ENCODE results near the gene DNM3. TPM values are rescaled to one million over a fixed set of nuclear protein-coding genes. Genes with fewer than 3 reads are reported as not detected.

The DNM3 gene
- total RNA-seq, 1 donor, result 0.72 TPM

DNA sequence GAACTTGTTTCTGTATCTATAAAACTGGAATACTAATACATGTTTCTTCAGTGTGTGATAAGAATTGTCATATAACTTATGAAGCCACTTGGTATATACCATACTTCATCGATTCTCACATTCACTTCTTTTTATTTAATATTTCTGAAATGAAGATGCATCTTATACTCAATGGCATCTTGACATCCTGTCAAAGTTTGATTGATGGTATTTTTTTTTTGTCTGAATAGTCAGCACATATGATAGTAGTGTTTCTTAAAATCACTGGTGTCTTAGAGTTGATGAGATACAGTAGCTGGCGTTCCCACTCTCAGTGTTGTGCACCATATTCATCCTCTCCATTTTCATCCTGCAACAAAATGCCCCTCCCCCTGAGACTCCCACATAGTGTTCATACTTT is 544.7 kb downstream of the DNM3 start:
- Histone ChIP-seq H3K27me3 (ENCODE audit: insufficient read depth, low read length) (no peaks in the 10 kb centered on the region), H3K4me3 (ENCODE audit: insufficient read depth, low read length) (no peak overlapping the region), H3K4me2 (ENCODE audit: insufficient read depth, low read length) (no peak overlapping the region), H2AFZ (ENCODE audit: low read length) (no peak overlapping the region), H3K36me3 (ENCODE audit: insufficient read depth, low read length) (no peaks in the 10 kb centered on the region), H3K27ac (ENCODE audit: low read depth, low read length) (no peak overlapping the region), H3K9me3 (ENCODE audit: low read depth, low read length) (no peaks in the 10 kb centered on the region), H3K79me2 (ENCODE audit: insufficient read depth, low read length) (no peaks in the 10 kb centered on the region), H4K20me1 (ENCODE audit: insufficient read depth, low read length) (no peaks in the 10 kb centered on the region), H3K4me1 (ENCODE audit: insufficient read depth, low read length) (peaks cover 21% of the 10 kb centered on the region)
- TF ChIP-seq, protein P1, sequence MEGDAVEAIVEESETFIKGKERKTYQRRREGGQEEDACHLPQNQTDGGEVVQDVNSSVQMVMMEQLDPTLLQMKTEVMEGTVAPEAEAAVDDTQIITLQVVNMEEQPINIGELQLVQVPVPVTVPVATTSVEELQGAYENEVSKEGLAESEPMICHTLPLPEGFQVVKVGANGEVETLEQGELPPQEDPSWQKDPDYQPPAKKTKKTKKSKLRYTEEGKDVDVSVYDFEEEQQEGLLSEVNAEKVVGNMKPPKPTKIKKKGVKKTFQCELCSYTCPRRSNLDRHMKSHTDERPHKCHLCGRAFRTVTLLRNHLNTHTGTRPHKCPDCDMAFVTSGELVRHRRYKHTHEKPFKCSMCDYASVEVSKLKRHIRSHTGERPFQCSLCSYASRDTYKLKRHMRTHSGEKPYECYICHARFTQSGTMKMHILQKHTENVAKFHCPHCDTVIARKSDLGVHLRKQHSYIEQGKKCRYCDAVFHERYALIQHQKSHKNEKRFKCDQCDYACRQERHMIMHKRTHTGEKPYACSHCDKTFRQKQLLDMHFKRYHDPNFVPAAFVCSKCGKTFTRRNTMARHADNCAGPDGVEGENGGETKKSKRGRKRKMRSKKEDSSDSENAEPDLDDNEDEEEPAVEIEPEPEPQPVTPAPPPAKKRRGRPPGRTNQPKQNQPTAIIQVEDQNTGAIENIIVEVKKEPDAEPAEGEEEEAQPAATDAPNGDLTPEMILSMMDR (IDR thresholded peaks at IDR 0.05; ENCODE audit: extremely low read depth, low read depth, low read length), result no peak
- no peak for DNase-seq (ENCODE audit: insufficient read length, low spot score, missing footprints)

DNA sequence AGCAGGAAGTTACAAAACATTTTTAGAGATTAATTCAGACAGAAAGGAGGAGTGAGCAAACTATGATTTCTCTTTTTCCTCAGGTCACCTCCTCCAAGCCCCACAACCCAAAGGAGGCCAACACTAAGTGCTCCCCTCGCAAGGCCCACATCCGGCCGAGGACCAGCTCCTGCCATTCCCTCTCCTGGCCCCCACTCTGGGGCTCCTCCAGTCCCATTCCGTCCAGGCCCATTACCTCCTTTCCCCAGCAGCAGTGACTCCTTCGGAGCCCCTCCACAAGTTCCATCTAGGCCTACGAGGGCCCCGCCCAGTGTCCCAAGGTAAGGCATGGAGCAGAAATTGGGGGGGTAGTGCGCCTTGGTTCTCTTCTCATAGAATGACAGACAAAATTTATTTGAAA is 547.2 kb downstream of the DNM3 start:
- no peaks in the 10 kb centered on the region for H3K36me3 ChIP-seq (ENCODE audit: insufficient read depth, low read length)
- no peaks in the 10 kb centered on the region for H3K27me3 ChIP-seq (ENCODE audit: insufficient read depth, low read length)
- no peaks in the 10 kb centered on the region for H3K79me2 ChIP-seq (ENCODE audit: insufficient read depth, low read length)
- H4K20me1 ChIP-seq (ENCODE audit: insufficient read depth, low read length), result no peaks in the 10 kb centered on the region
- DNase-seq (ENCODE audit: insufficient read length, low spot score, missing footprints), result no peak
- peaks cover 12% of the 10 kb centered on the region for H3K4me1 ChIP-seq (ENCODE audit: insufficient read depth, low read length)
- no peak overlapping the region for H3K4me3 ChIP-seq (ENCODE audit: insufficient read depth, low read length)
- H3K4me2 ChIP-seq (ENCODE audit: insufficient read depth, low read length), result no peak overlapping the region
- no peak overlapping the region for H2AFZ ChIP-seq (ENCODE audit: low read length)
- no peak overlapping the region for H3K27ac ChIP-seq (ENCODE audit: low read depth, low read length)
- TF ChIP-seq, protein P1 (IDR thresholded peaks at IDR 0.05; ENCODE audit: extremely low read depth, low read depth, low read length), result no peak
- no peaks in the 10 kb centered on the region for H3K9me3 ChIP-seq (ENCODE audit: low read depth, low read length)

DNA sequence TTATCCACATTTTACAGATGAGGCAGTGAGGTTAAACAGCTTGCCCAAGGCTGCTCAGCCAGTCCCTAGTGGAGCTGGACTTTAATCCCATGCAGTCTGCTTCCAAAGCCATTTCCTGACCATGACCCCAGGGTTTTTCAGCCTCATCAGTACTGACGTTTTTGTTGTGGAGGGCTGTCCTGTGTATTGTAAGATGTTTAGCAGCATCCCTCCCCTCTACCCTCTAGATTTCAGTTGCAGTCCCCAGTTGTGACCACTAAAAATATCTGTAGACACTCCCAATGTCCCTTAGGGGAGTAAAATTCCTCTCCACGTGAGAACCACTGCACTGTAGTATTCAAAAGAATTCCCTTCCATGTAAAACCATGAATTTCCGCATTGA is 549.0 kb downstream of the DNM3 start:
- Histone ChIP-seq H3K27ac (ENCODE audit: low read depth, low read length) (peak overlapping the region; percentile 48), H3K79me2 (ENCODE audit: insufficient read depth, low read length) (no peaks in the 10 kb centered on the region), H2AFZ (ENCODE audit: low read length) (peak overlapping the region; percentile 33), H3K36me3 (ENCODE audit: insufficient read depth, low read length) (no peaks in the 10 kb centered on the region), H3K4me3 (ENCODE audit: insufficient read depth, low read length) (no peak overlapping the region), H3K4me2 (ENCODE audit: insufficient read depth, low read length) (peak overlapping the region; percentile 75), H3K27me3 (ENCODE audit: insufficient read depth, low read length) (no peaks in the 10 kb centered on the region), H3K9me3 (ENCODE audit: low read depth, low read length) (no peaks in the 10 kb centered on the region), H3K4me1 (ENCODE audit: insufficient read depth, low read length) (peaks cover 15% of the 10 kb centered on the region), H4K20me1 (ENCODE audit: insufficient read depth, low read length) (no peaks in the 10 kb centered on the region)
- DNase-seq (ENCODE audit: insufficient read length, low spot score, missing footprints), result peak; percentile 19
- TF ChIP-seq, protein P1 (IDR thresholded peaks at IDR 0.05; ENCODE audit: extremely low read depth, low read depth, low read length), result no peak

DNA sequence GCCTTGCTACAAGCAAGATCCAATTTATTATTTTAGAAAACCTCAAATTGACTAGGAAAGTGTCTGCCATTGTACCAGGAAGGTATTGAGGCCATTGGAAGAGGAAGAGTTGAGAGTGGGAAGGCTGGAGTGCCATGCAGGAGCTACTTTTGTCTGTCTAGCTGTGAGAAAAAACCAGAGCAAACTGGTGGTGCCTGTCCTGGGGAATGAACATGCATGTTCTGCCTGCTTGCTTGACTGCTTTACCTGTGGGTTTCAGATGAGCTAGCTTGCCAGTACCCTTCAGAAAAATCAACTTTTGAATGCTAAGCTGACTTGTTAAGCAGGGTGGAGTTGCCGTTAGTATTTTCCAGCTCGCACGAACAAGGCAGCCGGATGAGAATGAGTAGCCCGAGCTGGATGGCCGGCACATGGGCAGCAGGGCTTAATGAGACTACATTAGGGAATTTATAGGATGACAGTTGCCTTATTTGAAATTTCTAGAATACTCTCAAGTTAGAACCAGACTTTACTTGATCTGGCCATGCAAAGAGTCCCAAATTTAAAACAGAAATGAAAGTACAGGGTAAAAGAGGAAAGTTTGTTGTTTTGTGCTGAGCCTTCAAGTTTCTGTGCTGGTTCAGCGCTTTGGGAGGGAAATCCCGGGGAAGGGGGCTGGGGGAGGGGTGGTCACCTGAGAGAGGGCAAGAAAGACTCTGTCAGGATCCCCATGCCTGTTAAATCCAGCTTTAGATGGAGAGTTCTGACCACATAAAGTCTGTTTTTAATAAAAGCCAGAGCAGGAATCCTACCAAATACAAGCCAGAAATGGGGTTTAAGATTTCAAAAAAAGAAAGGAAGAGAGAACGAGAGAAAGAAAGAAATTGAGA is 549.6 kb downstream of the DNM3 start:
- DNase-seq (ENCODE audit: insufficient read length, low spot score, missing footprints), result peak; percentile 68
- Histone ChIP-seq H3K79me2 (ENCODE audit: insufficient read depth, low read length) (no peaks in the 10 kb centered on the region), H3K36me3 (ENCODE audit: insufficient read depth, low read length) (no peaks in the 10 kb centered on the region), H4K20me1 (ENCODE audit: insufficient read depth, low read length) (no peaks in the 10 kb centered on the region), H2AFZ (ENCODE audit: low read length) (peak overlapping the region; percentile 33), H3K4me1 (ENCODE audit: insufficient read depth, low read length) (peaks cover 15% of the 10 kb centered on the region), H3K4me3 (ENCODE audit: insufficient read depth, low read length) (peak overlapping the region; percentile 50), H3K9me3 (ENCODE audit: low read depth, low read length) (no peaks in the 10 kb centered on the region), H3K4me2 (ENCODE audit: insufficient read depth, low read length) (peak overlapping the region; percentile 75), H3K27ac (ENCODE audit: low read depth, low read length) (peak overlapping the region; percentile 48), H3K27me3 (ENCODE audit: insufficient read depth, low read length) (no peaks in the 10 kb centered on the region)
- TF ChIP-seq, protein P1 (IDR thresholded peaks at IDR 0.05; ENCODE audit: extremely low read depth, low read depth, low read length), result no peak

All from osteoblast (primary cell).